ENCODE results near the gene TMEM150C. TPM values are rescaled to one million over a fixed set of nuclear protein-coding genes. Genes with fewer than 3 reads are reported as not detected.
"Not testable (repeated sequence)": the region's sequence is repeated elsewhere in the genome, so short reads cannot be mapped to it uniquely, and the experiment has no call there.

Gene TMEM150C
- total RNA-seq, 1 donor from 2014 or later, result 8.8 TPM

- no peak for DNase-seq (ENCODE audit: low spot score)
Observed at GRCh38 chr4:82473621-82474164, 88.1 kb downstream of the TMEM150C start.

GRCh38 chr4:82473080-82473479 lies 88.7 kb downstream of the TMEM150C start:
- DNase-seq (ENCODE audit: low spot score), result not testable (repeated sequence)

GRCh38 chr4:82469791-82470345 lies 91.9 kb downstream of the TMEM150C start:
- DNase-seq (ENCODE audit: low spot score), result no peak

DNA sequence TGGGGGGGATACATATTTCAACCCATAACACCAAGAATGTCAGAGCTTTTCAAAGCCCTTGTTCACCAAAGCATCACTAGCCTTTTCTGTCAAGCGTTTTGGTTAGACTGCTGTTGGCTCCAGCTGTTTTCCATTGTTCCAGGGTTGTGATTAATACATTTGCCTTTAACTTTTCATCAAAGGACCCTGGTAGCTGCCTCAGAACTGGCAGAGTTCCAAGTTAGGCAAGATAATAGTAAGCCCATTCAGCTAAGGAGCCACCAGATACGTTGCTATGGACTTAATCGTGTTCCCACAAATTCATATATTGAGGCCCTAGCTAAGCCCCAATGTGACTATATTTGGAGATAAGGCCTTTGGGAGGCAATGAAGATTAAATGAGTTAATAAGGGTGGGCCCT lies 94.3 kb downstream of the TMEM150C start:
- no peak for DNase-seq (ENCODE audit: low spot score)

DNA sequence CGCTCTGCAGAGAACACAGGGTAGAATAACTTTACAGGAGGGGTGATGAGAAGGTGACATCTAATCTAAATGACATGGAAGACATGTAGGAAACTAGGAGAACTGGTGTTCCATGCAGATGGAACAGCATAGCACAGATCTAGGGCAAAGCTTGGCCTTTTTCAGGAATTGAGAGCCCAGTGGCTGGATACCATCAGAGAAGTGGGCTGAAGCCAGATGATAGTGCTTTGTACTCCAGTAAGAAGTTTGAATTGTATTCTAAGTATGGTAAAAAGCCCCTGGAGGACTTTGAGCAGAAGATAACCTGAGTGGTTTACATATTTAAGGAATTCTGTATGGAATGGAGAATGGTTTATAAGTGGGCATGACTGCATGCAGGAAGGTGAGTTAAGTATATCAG lies 98.6 kb downstream of the TMEM150C start:
- no peak for DNase-seq (ENCODE audit: low spot score)

DNA sequence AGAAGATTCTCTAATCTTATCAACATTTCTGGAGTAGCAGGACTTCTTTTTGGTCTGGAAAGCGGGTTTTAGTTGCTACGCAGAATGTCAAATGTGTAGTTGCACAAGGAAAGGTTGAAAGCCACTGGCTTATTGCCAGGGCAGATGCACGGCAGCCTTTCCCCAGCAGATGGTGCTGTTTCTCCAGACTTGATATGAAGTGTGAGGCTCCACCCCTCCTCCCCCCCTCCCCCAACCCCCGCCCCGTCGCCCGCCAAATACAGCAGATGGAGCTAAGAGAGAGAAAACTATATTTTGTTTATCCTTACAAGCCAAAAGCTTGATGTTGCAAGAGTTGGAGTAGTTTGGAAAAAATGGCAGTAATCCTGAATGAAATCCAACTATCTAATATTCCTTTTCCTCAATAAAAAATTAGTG lies 99.4 kb downstream of the TMEM150C start:
- DNase-seq (ENCODE audit: low spot score), result peak; percentile 91

- DNase-seq (ENCODE audit: low spot score), result no peak
Observed at GRCh38 chr4:82461710-82462109, 100.1 kb downstream of the TMEM150C start.

GRCh38 chr4:82458729-82459128 lies 103.1 kb downstream of the TMEM150C start:
- DNase-seq (ENCODE audit: low spot score), result no peak

DNA sequence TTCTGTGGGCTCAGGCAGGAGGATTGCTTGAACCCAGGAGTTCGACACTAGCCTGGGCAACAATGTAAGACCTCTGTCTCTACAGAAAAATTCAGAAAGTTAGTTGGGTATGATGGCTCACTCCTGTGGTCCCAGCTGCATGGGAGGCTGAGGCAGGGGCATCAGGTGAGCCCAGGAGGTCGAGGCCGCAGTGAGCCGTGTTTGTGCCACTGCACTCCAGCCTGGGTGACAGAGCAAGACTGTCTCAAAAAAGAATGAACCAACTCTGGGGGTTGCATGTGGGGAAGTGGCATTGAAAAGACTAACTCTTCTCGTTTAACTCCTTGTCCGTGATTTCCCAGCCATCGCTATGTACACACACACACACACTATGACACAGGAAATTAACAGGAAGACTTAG lies 104.5 kb downstream of the TMEM150C start:
- DNase-seq (ENCODE audit: low spot score), result no peak

DNA sequence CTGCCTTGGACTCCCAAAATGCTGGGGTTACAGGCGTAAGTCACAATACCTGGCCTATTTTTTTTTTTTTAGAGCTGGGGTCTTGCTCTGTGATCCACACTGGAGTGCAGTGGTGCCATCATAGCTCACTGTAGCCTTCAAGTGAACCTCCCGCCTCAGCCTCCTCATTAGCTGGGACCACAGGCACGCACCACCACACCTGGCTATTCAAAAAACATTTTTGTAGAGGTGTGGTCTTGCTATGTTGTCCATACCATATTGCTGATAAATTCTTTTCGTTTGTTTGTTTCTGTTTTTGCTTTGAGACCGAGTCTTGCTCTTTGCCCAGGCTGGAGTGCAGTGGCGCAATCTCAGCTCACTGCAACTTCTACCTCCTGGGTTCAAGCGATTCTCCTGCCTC lies 109.8 kb downstream of the TMEM150C start:
- no peak for DNase-seq (ENCODE audit: low spot score)

- no peak for DNase-seq (ENCODE audit: low spot score)
Observed at GRCh38 chr4:82450966-82451755, 110.6 kb downstream of the TMEM150C start.

DNA sequence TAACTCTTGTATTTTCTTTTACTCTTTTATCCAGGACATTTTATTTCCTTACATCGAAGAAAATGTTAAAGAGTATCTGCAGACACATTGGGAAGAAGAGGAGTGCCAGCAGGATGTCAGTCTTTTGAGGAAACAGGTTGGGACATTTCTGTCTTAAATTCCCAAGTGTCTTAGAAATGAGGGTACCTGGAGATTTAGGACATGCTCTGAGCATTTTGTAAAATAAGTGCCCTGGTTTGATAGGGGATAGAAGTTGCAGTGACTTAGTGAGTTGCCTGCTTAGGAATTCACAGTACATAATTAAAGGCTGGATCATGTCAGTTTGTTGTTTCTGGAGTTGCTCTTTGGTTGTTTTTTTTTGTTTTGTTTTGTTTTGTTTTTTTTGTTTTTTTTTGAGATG lies 113.9 kb downstream of the TMEM150C start:
- no peak for DNase-seq (ENCODE audit: low spot score)

GRCh38 chr4:82439088-82439487 lies 122.7 kb downstream of the TMEM150C start:
- DNase-seq (ENCODE audit: low spot score), result no peak

DNA sequence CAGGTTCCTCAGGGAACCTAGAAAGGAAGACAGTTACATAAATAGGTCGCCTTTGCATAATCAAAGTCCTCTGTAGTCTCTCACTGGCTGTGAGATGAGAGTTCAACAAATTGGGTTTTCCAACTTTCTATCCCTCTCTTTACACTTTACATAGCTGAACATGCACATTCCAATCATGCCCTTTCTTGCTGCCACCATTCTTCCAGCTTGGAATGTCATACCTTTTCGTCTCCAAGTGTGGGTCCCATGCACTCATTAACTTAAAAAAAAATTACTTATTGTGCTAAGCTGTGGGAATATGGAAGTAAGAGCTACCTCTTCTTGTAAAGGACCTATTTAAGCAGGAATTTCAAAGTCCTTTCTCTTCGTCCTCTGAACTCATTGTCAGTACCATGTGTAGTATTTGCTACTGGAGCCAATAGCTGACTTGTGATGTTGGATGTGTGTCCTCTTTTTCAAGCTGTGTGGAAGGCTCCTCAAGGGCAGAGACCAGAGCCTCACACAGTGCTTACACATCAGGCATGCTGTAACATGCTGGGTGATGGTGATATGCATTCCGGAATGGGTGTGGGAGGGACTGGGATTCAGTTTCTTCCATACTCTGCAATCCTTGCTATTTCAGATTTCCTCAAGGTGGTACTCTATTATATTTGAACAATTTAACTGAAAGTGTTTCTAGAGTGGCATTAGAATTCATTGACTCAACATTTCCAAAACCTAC lies 124.3 kb downstream of the TMEM150C start:
- DNase-seq (ENCODE audit: low spot score), result no peak

DNA sequence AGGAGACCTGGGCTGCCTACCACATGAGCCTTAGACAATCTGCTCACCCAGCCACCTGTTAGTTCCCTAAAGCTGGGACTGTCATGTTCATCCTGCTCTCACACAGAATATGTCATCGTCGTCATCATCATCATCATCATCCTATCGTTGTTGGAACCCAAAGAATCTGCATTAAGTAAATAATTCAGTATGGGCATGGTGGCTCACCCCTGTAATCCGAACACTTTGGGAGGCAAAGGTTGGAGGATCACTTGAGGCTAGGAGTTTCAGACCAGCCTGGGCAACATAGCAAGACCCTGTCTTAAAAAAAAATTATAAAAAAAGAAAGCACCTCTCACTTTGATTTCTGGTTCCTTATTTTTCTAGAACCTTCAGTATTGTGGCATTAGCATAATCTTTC lies 125.0 kb downstream of the TMEM150C start:
- DNase-seq (ENCODE audit: low spot score), result no peak

DNA sequence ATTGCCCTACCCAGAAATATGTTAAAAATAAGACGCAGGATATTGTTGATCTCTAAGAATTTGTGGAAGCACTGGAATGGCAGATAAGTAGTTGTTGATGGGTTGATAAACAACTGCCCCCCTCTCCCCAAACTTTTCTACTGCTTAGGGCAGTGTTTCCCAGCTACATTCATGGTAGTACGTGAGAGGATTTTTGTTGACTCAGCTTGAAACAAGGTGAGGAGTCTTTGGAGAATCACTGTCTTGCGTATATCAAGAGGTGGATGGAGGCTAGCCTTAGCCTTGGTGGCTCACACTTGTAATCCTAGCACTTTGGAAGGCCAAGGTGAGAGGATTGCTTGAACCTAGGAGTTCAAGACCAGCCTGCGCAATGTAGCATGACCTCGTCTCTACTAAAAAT lies 125.7 kb downstream of the TMEM150C start:
- no peak for DNase-seq (ENCODE audit: low spot score)

DNA sequence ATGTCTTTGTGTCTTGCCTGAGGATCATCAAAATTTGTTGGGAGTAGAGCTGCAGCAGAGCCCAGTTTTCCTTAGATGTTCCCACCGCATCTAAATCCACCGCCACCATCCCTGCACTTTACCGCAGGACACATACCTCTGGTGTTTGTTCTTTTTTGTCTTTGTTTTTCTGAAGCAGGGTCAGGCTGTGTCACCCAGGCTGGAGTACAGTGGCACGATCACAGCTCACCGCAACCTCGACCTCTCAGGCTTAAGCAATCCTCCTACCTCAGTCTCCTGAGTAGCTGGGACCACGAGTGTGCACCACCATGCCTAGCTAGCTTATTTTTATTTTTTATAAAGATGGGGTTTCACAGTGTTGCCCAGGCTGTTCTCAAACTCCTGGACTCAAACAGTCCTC lies 126.8 kb downstream of the TMEM150C start:
- DNase-seq (ENCODE audit: low spot score), result no peak

GRCh38 chr4:82433791-82434190 lies 128.0 kb downstream of the TMEM150C start:
- no peak for DNase-seq (ENCODE audit: low spot score)
